GM21723 (cell line): ENCODE data around the gene BCAS2.
"Not testable (repeated sequence)": the region's sequence is repeated elsewhere in the genome, so short reads cannot be mapped to it uniquely, and the experiment has no call there.

ENCODE experiments used
- ATAC-seq: cut with Tn5 transposase; IDR thresholded peaks from one replicate; pipeline ENCODE4 v1.9.1; 2021; ENCODE audit warnings: mild to moderate bottlenecking, moderate library complexity; ENCODE audit not compliant: unreplicated experiment

The BCAS2 gene

GRCh38 chr1:114581335-114582287 lies at the start of gene BCAS2:
Gene BCAS2 (minus strand): TSS chr1:114581615. CDS start chr1:114581591, 24 bp downstream.
- ATAC-seq, result peak; percentile 99

- no peak for ATAC-seq
Observed at GRCh38 chr1:114627107-114627506, 45.7 kb upstream of the BCAS2 start.

GRCh38 chr1:114623364-114623763 lies 41.9 kb upstream of the BCAS2 start:
- ATAC-seq, result no peak

GRCh38 chr1:114620419-114620818 lies 39.0 kb upstream of the BCAS2 start:
- ATAC-seq, result no peak

GRCh38 chr1:114618606-114619005 lies 37.2 kb upstream of the BCAS2 start:
- no peak for ATAC-seq

GRCh38 chr1:114610546-114611245 lies 29.3 kb upstream of the BCAS2 start:
- ATAC-seq, result no peak

GRCh38 chr1:114609826-114610225 lies 28.4 kb upstream of the BCAS2 start:
- ATAC-seq, result no peak

- no peak for ATAC-seq
Observed at GRCh38 chr1:114609026-114609425, 27.6 kb upstream of the BCAS2 start.

GRCh38 chr1:114607223-114607622 lies 25.8 kb upstream of the BCAS2 start:
- no peak for ATAC-seq

GRCh38 chr1:114597949-114598348 lies 16.5 kb upstream of the BCAS2 start:
- no peak for ATAC-seq

GRCh38 chr1:114595602-114596001 lies 14.2 kb upstream of the BCAS2 start:
- no peak for ATAC-seq

GRCh38 chr1:114594046-114594445 lies 12.6 kb upstream of the BCAS2 start:
- no peak for ATAC-seq

- no peak for ATAC-seq
Observed at GRCh38 chr1:114589122-114589521, 7.7 kb upstream of the BCAS2 start.

GRCh38 chr1:114588196-114588689 lies 6.8 kb upstream of the BCAS2 start:
- no peak for ATAC-seq

- no peak for ATAC-seq
Observed at GRCh38 chr1:114587203-114587991, 6.0 kb upstream of the BCAS2 start.

GRCh38 chr1:114586513-114587047 lies 5.2 kb upstream of the BCAS2 start:
- ATAC-seq, result no peak

GRCh38 chr1:114585231-114585630 lies 3.8 kb upstream of the BCAS2 start:
- ATAC-seq, result no peak

GRCh38 chr1:114574365-114574764 lies 7.0 kb downstream of the BCAS2 start:
- no peak for ATAC-seq

GRCh38 chr1:114564141-114564540 lies 17.3 kb downstream of the BCAS2 start:
- no peak for ATAC-seq

- ATAC-seq, result not testable (repeated sequence)
Observed at GRCh38 chr1:114562978-114563510, 18.4 kb downstream of the BCAS2 start.
